Lower lobe of right lung (tissue), 2 donors: ENCODE data around the gene SYP. TPM values are rescaled to one million over a fixed set of nuclear protein-coding genes. Genes with fewer than 3 reads are reported as not detected.
"Not testable (repeated sequence)": the region's sequence is repeated elsewhere in the genome, so short reads cannot be mapped to it uniquely, and the experiment has no call there.

Experiments used
- ATAC-seq, 2 donors: fragments of 200-7000 bp; cut with Tn5 transposase; one replicate each; pipeline ENCODE4 v1.9.1; 2020 to 2022; ENCODE audit warnings: mild to moderate bottlenecking in 2 of 2, moderate library complexity in 2 of 2
- DNase-seq: peaks from one replicate; pipeline ENCODE4 v3.0.0-alpha.2; 2020
- H3K27ac ChIP-seq: fragments of 200-600 bp; one replicate; pipeline ENCODE4 v1.8.0; 2022
- H3K27me3 ChIP-seq: fragments of 200-600 bp; one replicate; pipeline ENCODE4 v1.8.0; 2022; ENCODE audit warnings: low read depth
- H3K36me3 ChIP-seq: fragments of 200-600 bp; one replicate; pipeline ENCODE4 v1.8.0; 2022; ENCODE audit warnings: mild to moderate bottlenecking
- H3K4me1 ChIP-seq: fragments of 200-600 bp; one replicate; pipeline ENCODE4 v1.8.0; 2022
- H3K4me3 ChIP-seq: fragments of 200-600 bp; one replicate; pipeline ENCODE4 v1.8.0; 2022; ENCODE audit warnings: mild to moderate bottlenecking
- H3K9me3 ChIP-seq: fragments of 200-600 bp; one replicate; pipeline ENCODE4 v1.8.0; 2022
- CTCF ChIP-seq: fragments of 200-600 bp; IDR thresholded peaks from one replicate; pipeline ENCODE4 v1.8.0; 2022; ENCODE audit warnings: antibody characterized with exemption, mild to moderate bottlenecking
- intact Hi-C: fragments of 100-400 bp; cut with DNase I; formaldehyde crosslinking; loops from one replicate; pipeline ENCODE4 v1.11.0; 2022
- total RNA-seq: library from RNA; stranded (reverse); fragmentation: NEBNext Ultra II Directional; extraction: Animal tissue kit (Norgen Biotek cat#: 25700); gene quantifications from one replicate; pipeline ENCODE4 v1.2.1, GENCODE V29; 2021
- donor health status: DM: no; HTN: yes; CAD: no; lungs with severe emphysema.

SYP gene
- total RNA-seq, 1 donor from 2014 or later = 4.2 TPM

- no peak for ATAC-seq
- no peak for DNase-seq
- Histone ChIP-seq H3K4me3 (no peak overlapping the region), H3K36me3 (no peaks in the 10 kb centered on the region), H3K9me3 (no peaks in the 10 kb centered on the region), H3K27ac (no peak overlapping the region), H3K27me3 (no peaks in the 10 kb centered on the region), H3K4me1 (peaks cover 6% of the 10 kb centered on the region)
- intact Hi-C loops = no loop called here
- no peak for TF ChIP-seq CTCF
These were observed 52.1 kb downstream of the SYP start for GRCh38 chrX:49147936-49148335.

GRCh38 chrX:49147282-49147681, 52.7 kb downstream of the SYP start:
- TF ChIP-seq CTCF = no peak
- Histone ChIP-seq H3K36me3 (no peaks in the 10 kb centered on the region), H3K27me3 (no peaks in the 10 kb centered on the region), H3K9me3 (no peaks in the 10 kb centered on the region), H3K27ac (no peak overlapping the region), H3K4me1 (peaks cover 6% of the 10 kb centered on the region), H3K4me3 (no peak overlapping the region)
- ATAC-seq (no peak), DNase-seq (no peak)
- intact Hi-C loops = no loop called here

GRCh38 chrX:49143154-49143553, 56.8 kb downstream of the SYP start:
- H3K36me3 ChIP-seq, intact Hi-C loops, H3K9me3 ChIP-seq, DNase-seq, ATAC-seq, H3K4me1 ChIP-seq, H3K27ac ChIP-seq, H3K4me3 ChIP-seq, H3K27me3 ChIP-seq: not testable (repeated sequence)

GRCh38 chrX:49142264-49142663, 57.7 kb downstream of the SYP start:
- intact Hi-C loops, H3K36me3 ChIP-seq, DNase-seq, H3K4me3 ChIP-seq, H3K4me1 ChIP-seq, ATAC-seq, H3K9me3 ChIP-seq, H3K27me3 ChIP-seq, H3K27ac ChIP-seq: not testable (repeated sequence)
- peak; percentile 40 for TF ChIP-seq CTCF

GRCh38 chrX:49139713-49140112, 60.3 kb downstream of the SYP start:
- Histone ChIP-seq H3K4me1 (no peaks in the 10 kb centered on the region), H3K27ac (no peak overlapping the region), H3K9me3 (no peaks in the 10 kb centered on the region), H3K27me3 (no peaks in the 10 kb centered on the region), H3K4me3 (no peak overlapping the region), H3K36me3 (no peaks in the 10 kb centered on the region)
- no peak for DNase-seq
- ATAC-seq = no peak
- TF ChIP-seq CTCF = no peak
- intact Hi-C loops = no loop called here

Other genes with a start within 250 kb of the SYP start
- 45.8 TPM for gene OTUD5, start 242.6 kb downstream of the SYP start, total RNA-seq
- 1.8 TPM for gene KCND1, start 228.3 kb downstream of the SYP start, total RNA-seq
- 54.2 TPM for gene GRIPAP1, start 197.9 kb downstream of the SYP start, total RNA-seq
- gene TFE3, start 156.8 kb downstream of the SYP start, total RNA-seq = 51.4 TPM
- 9.5 TPM for gene CCDC120, start 141.2 kb downstream of the SYP start, total RNA-seq
- gene PRAF2, start 126.2 kb downstream of the SYP start, total RNA-seq = 17.4 TPM
- 54.8 TPM for gene WDR45, start 120.3 kb downstream of the SYP start, total RNA-seq
- gene GPKOW, start 76.5 kb downstream of the SYP start, total RNA-seq = 19.1 TPM
- 6.7 TPM for gene MAGIX, start 37.4 kb downstream of the SYP start, total RNA-seq
- 91.8 TPM for gene PLP2, start 28.3 kb downstream of the SYP start, total RNA-seq
- 13.1 TPM for gene PRICKLE3, start 13.8 kb downstream of the SYP start, total RNA-seq
- 1.4 TPM for gene CACNA1F, start 33.1 kb upstream of the SYP start, total RNA-seq
- 19.8 TPM for gene CCDC22, start 35.3 kb upstream of the SYP start, total RNA-seq
- gene FOXP3, start 64.5 kb upstream of the SYP start, total RNA-seq = not detected
- 5.5 TPM for gene PPP1R3F, start 69.6 kb upstream of the SYP start, total RNA-seq
- not detected for gene GAGE10, start 103.5 kb upstream of the SYP start, total RNA-seq
- gene GAGE12J, start 121.8 kb upstream of the SYP start, total RNA-seq = not detected
- gene GAGE13, start 131.4 kb upstream of the SYP start, total RNA-seq = not detected